Activated CD4-positive, alpha-beta T cell treated with anti-CD3 and anti-CD28 coated beads, Interleukin-2, amount 50 U/mL, for 1 hour (primary cell): ENCODE measurements around the gene RCCD1.

Experiments used
- DNase-seq: peaks from one replicate; pipeline ENCODE4 v3.0.0-alpha.2; 2020

RCCD1 gene

DNA sequence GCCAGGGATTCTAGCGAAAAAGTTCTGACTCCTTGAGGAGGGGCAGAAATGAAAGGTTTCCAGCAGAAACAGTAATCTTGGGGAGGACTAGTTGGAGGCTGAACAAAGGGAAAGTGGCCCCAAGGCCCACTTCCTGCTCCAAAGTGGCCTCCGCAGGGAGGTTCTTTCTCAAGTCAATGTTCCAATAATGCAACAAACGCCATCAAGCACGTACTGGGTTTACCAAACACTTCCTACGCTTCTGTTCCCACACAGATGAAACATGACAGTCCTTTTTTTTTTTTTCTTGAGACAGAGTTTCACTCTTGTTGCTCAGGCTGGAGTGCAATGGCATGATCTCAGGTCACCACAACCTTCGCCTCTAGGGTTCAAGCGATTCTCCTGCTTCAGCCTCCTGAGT is 9.6 kb upstream of the RCCD1 start:
- DNase-seq = no peak

DNA sequence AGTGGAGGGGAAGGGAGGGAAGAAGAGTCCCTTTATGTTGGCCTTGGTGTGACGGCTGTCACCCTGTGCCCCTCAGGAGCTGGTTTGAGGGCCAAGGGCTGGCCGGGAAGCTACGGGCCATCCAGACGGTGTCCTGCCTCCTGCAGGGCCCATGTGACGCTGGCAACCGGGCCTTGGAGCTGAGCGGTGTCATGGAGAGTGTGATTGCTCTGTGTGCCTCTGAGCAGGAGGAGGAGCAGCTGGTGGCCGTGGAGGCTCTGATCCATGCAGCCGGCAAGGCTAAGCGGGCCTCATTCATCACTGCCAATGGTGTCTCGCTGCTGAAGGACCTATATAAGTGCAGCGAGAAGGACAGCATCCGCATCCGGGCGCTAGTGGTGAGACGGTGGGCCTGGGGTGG is 8.1 kb upstream of the RCCD1 start:
- no peak for DNase-seq

DNA sequence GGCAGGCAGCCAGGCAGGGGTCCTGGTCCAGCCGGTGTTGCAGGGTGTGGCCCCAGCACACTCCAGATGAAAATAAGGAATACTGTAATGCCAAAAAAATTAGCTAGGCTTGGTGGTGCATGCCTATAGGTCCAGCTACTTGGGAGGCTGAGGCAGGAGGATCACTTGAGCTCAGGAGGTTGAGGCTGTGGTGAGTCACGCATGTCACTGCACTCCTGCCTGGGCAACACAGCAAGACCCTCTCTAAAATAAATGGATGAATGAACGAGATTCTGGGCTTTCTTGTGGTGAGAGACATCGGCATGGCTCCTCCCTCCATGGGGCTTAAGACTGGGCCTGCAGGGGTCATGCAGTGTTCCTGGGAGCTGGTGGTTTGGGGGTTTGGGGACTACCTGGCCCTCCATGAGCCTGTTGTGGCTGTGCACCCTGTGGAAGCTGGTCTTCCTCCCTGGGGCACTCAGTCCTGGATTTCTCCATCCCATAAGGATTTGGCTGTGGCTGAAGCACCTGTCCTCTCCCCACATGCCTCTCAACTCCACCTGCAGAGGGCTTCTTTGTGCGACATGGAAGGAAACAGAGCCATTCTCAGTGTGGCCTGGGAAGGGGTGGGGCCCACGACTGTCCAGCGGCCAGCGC is 7.6 kb upstream of the RCCD1 start:
- DNase-seq = no peak

- DNase-seq = no peak
Observed at GRCh38 chr15:90947577-90948357, 6.9 kb upstream of the RCCD1 start.

DNA sequence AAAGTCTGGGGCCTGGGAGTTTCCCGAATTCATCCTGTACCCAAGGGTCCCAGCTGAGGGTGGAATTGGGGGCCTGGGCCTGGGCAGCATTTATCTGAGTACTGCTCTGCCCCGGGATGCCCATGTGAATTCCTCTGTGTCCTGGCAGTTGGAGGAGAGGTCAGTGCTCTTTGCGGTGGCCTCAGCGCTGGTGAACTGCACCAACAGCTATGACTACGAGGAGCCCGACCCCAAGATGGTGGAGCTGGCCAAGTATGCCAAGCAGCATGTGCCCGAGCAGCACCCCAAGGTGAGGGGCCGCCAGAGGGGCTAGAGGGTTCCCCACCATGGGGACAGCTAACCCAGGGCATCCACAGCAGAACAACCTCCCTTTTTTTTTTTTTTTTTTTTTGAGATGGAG is 6.2 kb upstream of the RCCD1 start:
- no peak for DNase-seq

- DNase-seq = no peak
Observed at GRCh38 chr15:90949979-90950675, 4.6 kb upstream of the RCCD1 start.

DNA sequence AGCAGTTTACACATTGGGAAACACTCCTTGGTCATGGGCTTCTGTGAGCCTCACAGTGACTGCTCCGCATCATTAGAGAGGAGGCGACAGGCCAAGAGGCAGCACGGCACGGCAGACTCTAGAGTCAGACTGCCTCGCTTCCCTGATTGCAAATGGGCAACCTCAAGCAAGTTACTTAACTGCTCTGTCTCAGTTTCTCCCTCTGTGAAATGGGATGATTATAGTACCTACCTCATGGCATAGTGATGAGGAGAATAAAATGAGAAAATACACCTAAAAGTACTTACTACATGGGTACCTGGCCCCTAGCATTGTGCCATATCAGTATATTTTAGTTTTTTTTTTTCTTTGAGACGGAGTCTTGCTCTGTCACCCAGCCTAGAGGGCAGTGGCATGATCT is 4.0 kb upstream of the RCCD1 start:
- DNase-seq = no peak

DNA sequence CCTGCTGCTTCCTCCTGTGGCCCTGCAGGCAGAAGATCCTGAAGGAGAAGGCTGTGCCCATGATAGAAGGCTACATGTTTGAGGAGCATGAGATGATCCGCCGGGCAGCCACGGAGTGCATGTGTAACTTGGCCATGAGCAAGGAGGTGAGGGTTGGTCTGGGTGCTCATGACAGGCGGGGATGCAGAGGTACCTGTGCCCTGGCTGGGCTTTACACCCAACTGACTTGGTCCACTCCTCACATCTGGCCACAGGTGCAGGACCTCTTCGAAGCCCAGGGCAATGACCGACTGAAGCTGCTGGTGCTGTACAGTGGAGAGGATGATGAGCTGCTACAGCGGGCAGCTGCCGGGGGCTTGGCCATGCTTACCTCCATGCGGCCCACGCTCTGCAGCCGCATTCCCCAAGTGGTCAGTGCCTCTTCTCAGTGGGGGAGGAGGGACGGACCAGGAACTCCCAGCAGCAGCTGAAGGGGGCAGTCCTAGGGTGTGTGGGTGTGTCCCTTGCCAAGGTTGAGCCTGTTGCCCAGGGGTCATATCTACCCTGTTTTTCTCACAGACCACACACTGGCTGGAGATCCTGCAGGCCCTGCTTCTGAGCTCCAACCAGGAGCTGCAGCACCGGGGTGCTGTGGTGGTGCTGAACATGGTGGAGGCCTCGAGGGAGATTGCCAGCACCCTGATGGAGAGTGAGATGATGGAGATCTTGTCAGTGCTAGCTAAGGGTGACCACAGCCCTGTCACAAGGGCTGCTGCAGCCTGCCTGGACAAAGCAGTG is 1.6 kb upstream of the RCCD1 start:
- DNase-seq = no peak

GRCh38 chr15:90953947-90954711 is 555 bp upstream of the RCCD1 start:
- DNase-seq = no peak

DNA sequence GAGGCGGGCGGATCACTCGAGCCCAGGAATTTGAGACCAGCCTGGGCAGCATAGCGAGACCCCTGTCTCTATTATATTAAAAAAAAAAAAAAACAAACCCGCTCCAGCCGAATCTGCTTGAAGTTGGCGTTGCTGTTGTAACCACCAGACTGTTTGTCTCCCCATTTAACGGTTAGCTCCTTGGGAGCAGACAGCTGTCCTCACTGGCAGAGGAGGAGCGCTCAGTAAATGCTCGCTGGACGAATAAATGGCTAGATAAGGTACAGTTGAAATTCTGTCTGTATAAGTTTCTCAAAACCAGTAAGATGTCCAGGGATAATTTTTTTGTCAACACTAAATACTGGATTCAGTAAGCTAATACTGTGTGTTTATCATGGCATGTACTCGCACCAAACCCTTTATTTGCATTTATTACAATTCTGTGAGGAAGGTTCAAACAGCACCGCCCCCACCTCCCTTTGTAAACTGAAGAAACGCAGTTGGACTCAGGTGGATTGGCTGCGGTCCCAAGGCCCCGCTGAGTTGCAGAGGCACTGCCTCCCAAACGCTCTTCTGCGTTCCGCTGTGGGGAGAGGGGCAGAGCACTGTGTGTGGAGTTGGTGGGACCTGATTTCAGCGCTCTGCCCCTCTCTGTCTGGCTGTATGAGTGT is 1.1 kb downstream of the RCCD1 start:
- no peak for DNase-seq

DNA sequence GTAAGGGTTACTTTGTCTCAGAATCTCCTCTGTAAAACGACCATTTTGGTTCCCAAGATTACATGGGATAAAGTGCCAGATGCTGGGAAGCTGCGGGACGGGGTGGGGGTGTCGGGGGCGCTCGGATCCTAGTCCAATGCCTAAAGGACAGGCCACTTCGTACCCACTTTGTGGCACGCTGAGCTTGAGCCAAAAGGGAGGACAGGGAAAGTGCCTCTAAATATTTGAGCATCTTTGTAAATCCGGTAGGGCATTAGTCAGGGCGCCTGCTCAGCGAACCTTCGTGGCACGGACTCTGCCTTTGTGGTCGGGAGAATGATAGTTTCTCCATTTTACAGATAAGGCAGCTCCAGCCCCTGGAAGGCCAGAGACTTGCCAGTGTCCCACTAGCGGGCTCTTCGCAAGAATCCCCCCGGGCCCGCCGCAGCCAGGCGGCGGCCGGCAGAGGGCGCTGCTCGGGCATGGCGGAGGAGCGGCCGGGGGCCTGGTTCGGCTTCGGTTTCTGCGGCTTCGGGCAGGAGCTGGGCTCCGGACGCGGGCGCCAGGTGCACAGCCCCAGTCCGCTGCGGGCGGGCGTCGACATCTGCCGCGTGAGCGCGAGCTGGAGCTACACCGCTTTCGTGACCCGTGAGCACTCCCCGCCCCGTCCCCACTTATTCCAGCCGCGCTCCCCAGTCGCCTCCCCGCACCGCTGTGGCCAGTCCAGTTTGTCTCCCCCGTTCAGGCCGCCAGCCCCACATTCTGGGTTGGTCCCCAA is 1.8 kb downstream of the RCCD1 start:
- DNase-seq = peak; percentile 63

- DNase-seq = no peak
Observed at GRCh38 chr15:90957031-90957790, 2.5 kb downstream of the RCCD1 start.

- DNase-seq = no peak
Observed at GRCh38 chr15:90957791-90958190, 3.1 kb downstream of the RCCD1 start.

DNA sequence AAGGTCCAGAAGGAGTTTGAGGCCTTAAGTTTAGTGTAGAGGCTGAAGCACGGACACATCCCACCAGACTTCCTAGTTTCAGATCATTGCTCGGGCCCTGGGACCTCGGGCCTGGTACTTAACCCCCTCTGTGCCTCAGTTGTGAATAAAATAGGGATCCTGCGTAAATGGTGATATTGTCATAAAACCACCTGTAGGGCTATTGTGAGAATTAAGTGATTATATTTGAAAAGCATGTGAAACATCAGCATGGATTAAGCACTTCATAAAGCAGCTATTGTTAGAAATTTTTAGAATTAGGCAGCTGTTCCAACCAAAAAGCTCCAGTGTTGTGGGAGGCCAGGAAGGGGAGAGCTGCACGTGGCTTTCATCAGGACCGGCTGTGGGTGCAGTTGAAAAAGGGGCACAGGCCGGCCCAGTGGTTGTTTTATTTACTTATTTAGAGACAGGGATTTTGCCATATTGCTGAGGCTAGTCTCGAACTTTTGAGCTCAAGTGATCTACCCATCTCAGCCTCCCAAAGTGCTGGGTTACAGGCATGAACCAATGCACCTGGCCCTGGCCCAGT is 4.4 kb downstream of the RCCD1 start:
- no peak for DNase-seq

DNA sequence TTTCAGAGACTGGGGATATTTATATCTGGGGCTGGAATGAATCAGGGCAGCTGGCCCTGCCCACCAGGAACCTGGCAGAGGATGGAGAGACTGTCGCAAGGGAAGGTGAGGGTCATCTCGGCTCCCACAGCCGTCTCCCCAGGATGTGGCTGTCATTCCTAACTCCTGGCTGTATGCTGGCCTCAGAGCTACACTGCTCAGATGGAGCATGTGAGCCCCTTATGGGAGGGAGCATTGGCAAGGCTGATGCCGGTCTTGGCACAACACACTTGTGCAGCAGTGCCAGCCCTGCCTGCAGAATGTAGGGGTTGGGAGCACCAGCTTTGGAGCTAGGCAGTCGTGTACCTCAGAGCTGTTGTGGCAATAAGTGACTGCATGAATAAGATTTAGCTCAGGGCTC is 5.2 kb downstream of the RCCD1 start:
- DNase-seq = no peak

DNA sequence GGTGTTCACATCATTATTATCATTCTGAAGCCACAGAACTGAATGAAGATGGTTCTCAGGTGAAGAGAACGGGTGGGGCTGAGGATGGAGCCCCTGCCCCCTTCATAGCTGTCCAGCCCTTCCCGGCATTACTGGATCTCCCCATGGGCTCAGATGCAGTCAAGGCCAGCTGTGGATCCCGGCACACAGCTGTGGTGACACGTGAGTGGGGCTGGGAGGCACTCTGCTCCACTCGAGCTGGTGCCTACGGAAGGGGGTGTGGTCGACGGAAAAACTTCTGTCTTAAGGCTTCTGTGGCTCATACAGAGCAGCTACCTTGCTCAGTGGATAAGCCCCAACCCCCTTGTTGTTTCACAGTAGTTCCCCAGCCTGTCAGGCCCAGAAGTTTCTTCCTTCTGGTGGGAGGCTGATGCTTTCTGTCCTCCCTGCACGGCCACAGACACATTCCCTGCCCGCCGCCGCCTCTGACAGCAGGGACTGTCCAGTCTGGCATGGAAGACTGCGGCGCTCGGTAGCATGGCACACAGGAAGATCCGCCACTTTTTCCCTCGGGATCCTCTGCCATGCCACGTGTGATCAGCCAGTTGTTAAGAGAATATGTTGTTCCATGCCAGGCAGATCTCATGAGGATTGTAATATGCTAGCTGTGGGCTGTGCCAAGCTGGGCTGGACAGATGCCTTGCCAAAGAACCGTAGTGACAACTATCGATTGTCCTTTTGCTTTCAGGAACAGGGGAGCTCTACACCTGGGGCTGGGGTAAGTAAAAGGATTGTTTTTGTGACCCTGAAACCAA is 5.8 kb downstream of the RCCD1 start:
- DNase-seq = no peak

GRCh38 chr15:90962021-90962420 is 7.3 kb downstream of the RCCD1 start:
- no peak for DNase-seq

- no peak for DNase-seq
Observed at GRCh38 chr15:90966262-90966661, 11.6 kb downstream of the RCCD1 start.

GRCh38 chr15:90967206-90967605 is 12.5 kb downstream of the RCCD1 start:
- DNase-seq = no peak
